CD4-positive, alpha-beta T cell treated with Interleukin-17A for 4 hours (primary cell): ENCODE results near the gene TMC1.

ENCODE experiments used
- DNase-seq: peaks from one replicate; pipeline ENCODE4 v3.0.0-alpha.2; 2020; ENCODE audit warnings: mixed read lengths

TMC1 gene

DNA sequence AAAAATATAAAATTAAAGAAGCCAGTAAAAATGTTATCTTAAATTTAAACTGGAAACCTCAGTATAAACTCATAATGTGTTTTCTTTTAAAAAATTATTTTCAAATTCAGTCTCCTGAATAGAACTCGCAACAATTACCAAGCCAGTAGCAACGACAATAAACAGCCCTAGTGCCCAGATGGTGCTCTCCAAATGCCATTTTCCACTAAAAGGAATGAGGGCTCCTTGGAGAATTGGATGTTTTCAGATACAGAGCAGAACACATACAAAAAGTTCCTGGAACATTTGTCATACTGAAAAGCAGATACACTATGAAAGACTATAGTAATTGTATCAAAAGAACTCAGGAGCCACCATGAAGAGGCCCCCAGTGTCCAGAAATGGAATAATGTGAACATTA is 97.4 kb downstream of the TMC1 start:
- DNase-seq, result no peak

DNA sequence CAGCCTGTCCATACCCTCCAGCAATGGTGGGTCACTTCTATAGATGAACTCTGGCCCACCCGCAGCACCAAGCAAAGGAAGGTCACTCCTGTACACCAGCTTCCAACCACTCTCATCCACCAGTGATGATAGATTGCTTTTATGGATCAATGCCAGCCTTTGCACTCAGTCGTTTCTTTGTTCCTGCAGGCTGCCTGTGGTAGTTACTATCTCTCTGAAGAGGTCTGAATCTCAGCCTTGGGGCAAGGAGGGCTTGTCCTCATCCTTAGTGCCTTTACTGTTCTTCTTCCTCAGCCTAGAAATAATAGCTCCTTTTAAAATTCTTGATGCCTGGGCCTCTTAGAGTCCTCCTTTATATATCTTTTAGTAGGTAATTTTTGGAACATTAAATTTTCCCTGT is 100.8 kb downstream of the TMC1 start:
- no peak for DNase-seq

DNA sequence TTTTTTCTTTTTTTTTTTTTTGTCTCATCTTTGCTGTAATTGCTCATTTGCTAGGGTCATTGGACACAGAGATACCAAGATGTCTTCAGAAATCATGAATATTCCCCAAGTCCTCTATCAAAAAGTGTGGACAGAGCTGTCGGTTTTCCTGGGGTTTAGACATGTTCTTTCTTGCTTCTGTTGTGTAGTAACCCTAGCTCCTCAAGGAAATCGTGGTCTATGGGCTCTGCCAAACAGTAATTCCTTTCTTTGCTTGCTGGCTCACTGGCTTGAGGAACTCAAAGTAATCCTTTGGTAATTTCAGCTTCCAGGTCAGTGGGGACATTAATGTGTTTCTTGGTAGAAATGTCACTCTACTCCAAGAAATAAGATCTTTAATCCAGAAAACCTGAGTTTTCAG is 101.7 kb downstream of the TMC1 start:
- DNase-seq, result no peak

DNA sequence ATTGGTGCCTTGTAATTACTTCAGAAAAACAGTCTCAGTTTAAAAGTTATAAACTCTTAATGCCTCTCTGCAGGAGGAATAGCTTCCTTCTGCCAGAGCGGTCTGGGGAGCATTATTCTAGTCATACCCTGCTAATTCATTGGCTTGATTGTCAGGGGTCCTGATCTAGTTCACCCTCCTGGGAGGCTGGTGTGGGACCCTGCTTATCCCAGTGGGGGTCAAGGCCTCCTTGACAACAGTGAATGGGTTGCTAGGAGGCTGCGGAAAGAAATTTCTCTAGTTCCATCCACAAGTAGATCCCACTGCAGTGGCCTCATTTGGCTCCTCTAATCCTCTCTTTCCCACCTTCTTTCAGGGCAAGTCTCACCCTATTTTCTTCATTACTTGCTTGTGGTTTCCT is 105.7 kb downstream of the TMC1 start:
- DNase-seq, result no peak

DNA sequence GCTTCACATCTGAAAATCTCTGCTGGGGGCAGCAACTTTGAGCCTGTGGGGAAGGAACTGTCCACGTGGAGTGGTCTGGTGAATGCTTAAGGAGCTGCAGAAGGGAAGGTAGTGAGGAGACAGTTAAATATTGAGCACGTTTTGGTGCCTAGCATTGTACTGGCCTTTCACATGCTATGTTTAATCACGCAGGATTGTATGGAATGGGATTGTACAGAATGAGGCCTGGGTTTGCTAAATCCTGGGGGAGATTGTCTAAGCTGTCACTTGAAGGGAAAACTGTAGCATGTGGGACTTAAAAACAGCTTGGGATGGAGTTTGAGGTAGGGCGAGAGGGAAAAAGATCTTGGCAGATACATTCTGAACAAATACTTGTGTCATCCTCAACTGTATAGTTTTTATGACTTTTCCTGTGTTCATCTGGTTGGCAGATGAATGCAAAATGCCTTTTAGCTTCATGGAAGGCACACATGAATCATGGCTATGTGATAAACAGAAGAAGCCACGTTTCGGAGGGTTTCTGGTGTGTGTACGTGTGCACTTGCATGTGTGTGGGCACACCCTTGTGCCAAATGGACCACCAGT is 106.6 kb downstream of the TMC1 start:
- DNase-seq, result no peak

DNA sequence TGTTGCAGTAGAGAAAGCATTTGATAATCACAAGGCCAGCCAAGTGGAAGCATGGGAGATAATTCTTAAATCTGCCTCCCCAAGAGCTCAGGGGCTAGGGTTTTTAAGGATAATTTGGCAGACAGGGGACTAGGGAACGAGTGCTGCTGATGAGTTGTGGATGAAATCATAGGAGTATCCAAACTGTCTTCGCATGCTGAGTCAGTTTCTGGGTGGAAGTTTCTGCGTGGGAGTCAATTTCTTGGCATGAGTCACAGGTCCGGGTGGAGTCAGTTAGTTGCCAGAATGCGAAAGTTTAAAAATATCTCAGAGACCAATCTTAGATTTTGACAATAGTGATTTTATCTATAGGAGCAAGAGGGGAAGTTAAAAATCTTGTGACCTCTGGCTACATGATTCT is 112.6 kb downstream of the TMC1 start:
- DNase-seq, result no peak

DNA sequence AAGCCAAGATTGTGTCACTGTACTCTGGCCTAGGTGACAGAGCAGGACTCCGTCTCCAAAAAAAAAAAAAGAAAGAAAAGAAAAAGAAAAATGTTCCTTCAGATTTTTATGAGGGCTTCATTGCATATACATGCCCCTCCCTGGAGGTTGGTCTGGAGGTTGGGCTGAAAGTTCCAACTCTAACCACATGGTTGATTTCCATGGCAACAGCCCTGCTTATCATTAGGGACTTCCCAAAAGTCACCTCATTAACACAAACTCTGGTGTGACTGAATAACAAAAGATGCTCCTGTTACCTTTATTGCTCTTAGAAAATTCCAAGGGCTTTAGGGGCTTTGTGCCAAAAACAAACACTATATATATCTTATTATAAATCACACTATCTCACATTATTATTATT is 113.8 kb downstream of the TMC1 start:
- no peak for DNase-seq

DNA sequence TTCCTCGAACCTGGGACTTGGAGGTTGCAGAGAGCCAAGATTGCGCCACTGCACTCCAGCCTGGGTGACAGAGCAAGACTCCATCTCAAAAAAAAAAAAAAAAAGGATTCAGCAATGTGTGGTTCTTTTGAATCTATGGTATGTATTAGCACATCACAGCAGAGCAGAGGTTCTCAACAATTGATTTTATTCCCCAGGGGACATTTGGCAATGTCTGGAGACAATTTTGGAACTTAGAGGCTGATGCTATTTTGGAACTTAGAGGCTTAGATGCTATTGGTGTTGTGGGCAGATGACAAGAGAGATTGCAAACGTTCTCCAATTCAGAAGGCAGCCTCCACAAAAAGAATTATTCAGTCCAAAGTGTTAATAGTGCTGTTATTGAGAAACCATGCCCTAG is 115.2 kb downstream of the TMC1 start:
- DNase-seq, result no peak

DNA sequence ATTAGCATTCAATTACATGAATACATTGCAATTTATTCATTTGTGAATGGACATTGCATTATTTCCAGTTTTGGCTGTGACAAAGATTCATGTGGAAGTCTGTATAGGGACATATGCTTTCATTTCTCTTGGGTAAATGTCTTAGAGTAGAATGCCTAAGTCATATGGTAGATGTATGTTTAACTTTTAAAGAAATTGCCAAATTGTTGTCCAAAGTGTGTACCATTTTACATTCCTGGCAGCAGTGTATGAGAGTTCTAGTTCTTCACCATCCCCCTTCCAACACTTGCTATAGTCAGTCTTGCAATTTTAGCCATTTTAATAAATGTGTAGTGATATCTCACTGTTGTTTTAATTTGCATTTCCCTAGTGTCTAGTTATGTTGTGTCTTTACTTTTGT is 122.2 kb downstream of the TMC1 start:
- DNase-seq, result no peak

DNA sequence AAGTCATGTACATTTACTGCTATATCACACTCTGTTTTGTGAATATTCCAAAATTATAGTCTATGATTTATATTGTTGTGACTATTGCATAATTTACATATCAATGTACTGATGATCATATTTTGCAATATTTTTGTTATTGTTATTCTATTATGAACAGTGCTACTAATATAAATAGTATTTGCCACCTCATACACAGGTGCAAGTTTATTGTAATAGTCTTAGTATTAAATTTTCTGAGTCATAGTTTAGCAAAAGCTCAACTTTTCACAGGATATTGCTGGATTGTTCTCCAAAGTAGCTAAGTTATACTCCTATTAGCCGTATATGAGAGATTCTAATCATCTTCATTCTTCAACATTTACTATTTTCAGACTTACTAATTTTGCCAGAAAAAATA is 124.7 kb downstream of the TMC1 start:
- DNase-seq, result no peak

DNA sequence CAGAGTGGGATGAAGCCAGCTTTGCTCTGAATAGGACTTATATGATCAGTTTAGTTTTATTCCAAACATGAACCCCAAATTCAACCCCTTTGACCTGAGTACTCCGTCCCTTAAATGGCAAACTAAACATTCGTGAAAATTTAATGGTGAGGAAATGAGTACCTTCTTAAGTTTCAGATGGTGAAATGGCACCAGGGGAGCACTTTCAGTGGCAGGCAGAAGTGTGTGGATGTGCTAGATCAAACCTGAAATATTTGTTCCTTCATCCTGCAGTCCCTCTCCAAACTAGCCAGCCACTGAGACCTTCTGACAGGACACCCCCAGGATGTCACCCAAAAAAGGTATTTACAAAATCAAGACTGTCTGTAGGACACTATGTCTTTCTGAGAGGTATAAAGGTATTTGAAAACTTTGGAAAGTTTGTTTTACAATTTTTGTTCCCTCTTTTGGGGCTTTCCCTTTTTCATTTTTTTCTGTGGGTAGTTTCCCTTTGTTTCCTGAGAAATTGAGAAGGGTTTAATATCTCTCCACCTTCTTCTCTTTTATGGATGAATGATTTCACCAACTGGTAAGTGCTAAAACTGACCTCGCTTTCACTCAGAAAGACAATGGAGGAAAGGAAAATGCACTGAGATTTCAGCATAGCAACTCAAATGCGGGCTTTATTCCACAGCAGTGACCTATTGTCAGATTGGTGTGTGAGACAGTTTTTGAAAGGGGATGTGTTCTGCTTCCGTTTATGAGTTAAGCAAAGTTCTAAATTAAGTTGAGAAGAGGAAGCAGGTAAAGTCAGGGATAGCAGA is 127.1 kb downstream of the TMC1 start:
- DNase-seq, result no peak

DNA sequence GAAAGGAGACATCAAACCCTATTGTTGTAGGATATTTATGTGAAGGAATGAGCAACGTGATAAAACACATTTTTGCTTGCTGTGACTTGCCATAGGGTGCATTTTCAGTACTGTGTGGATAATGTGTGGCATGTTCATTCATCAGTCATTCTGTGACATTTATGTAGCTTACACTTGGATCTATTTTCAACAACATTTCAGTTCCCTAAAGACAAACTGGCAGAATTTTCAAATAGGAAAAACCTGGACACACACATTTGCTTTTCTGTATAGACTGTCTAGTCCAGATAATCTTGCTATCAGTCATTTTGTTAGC is 127.7 kb downstream of the TMC1 start:
- DNase-seq, result no peak

DNA sequence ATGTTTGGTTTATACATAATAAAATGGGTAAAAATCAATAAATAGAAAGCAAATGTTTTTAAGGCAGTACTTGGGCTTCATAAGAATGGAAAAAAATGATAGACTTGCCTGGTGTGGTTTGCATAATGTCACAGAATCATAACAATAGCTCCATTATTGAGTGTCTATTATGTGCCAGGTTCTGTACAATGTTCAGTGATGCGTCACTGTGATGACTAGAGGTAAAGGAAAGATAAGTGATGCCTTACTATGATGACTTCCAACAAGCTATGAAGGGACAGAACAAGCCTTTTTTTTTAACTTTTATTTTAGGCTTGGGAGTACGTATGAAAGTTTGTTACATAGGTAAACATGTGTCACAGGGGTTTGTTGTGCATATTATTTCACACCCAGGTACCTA is 128.8 kb downstream of the TMC1 start:
- DNase-seq, result no peak

DNA sequence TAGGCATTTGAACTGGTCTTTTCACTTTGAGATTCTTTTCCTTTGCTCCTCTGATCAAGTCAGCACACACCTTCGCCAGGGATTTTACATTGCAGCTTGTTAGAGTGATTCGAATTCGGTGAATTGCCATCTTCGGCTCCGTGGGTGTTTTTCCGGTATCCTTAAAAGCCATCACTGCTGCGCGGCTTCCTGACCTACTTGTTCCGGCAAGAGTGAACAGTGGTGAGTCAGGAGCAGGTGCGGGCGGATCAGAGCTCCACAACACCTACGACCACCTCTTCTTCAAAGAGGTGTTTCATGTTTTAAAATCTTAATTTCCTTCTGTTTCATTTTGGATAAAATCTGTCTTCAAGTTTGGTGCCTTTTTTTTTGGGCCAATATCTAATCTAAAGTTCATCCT is 134.6 kb downstream of the TMC1 start:
- DNase-seq, result no peak

DNA sequence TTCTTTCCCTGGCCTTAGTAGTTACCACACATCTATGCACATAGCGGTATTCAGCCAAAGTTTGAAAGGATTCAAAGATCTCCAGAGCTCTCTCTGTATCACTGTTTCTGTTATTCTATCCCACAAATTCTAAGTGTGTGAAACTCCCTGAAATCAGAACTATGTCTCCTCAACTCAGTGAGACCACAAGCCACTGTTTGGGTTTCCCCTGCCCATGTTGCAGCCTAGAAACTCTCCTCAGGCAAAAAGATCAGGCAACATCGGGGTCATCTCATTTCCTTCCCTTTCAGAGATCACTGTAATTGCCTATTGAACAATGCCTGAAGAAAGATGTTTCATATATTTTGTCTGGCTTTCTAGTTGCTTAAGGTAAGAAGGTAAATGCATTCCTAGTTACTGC is 135.6 kb downstream of the TMC1 start:
- DNase-seq, result no peak

DNA sequence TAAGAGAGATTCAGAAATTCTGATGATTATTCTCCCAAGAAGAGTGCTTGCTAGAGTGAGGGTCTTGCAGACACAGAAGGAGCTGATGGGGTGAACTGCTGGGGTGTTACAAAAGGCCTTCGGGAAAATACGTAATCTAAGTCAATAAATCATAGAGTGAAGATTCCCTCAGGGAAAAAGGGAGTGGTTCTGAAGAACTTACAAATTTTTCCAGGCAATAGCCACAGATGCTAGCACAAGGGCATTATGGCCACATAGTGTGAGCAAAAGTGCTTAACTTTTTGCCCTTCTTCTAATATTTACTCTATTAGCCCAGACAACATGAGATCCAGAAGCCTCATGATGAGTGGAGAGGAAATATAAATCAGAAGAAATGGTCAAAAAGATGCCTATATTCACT is 137.3 kb downstream of the TMC1 start:
- DNase-seq, result no peak

DNA sequence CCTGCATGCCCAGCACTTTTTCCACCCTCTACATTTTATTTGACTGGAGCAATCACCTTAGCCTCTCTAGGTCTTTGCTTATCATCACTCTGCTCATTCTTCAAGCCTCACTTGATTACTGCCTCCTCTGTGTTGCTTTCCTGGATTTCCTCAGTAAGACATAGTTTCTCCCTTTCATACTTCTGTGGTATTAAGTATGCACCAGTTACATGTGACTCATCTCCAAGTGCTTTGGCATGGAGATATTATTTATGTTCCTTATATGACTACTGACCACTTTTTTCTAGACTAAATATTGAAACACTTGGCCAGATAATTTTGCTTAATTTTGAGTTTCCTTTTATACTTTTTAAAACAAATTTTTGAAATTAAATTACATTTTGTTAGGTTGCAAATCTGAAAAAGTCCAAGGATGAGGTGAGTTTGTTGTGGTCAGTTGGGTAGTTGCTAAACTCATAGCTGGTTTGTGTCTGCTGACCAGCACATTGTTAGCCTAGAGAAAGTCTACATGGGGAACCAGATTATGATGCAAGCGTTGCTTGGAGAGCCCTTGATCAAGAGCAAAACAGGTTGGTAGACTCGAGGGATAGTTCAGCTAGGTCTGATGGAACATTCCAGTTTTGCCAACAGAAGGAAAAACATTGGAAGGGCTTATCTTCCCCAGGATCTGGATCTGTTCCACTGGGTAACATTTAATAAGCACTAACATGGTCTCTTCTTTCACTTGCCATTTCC is 140.2 kb downstream of the TMC1 start:
- DNase-seq, result no peak

DNA sequence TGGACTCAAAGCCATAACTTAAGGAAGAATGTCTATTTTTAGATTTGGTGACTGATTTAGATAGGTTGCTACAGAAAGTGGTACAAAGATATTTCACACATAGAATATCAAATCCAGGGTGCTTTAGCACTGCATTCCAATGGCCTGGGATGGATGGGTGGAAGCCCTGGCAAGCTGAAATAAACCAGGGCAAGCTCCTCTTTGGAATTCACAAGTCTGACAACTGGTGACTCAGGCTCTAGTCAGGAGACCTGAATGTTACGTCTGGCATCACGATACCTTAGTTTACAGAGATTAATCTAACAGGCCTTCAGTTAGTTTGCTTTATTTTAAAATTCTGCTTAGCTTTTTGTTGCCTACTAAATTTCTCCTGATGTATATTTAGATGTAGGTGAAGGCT is 144.0 kb downstream of the TMC1 start:
- no peak for DNase-seq

DNA sequence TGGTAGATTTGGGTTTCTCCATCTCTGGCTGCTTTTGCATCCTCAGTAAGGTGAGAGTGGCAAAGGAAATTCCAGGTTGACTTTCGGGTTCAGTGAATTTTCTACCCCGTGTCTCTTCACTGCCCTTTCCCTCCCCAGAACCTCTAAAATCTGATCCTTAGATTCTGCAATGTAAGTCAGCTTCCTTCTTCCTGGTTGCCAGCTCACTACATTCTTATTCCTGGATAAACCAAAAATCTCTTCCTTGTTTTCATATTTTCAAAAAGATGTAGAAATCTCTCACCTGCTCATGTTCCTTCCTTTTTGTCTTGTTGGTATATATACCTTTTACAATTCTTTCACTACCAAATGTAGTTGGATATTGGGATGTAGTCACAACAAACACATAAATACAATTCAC is 145.8 kb downstream of the TMC1 start:
- no peak for DNase-seq

DNA sequence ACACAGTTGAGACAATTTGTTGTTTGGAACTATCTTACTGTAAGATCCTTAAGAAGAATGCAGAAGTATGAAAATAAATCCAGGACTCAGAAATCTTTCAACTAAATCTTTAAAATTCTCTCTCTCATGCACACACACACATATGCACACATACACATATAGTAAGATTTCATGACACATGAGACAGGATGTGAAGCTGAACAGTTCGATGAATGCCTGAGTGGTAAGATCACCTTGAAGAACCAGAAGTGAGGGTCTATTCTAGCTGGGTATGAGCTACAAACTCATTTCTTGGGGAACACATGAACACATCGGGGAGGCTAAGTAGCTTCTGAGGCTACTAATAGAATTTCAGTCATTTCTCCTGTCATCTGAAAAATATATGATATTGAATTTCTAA is 153.6 kb downstream of the TMC1 start:
- DNase-seq, result no peak

DNA sequence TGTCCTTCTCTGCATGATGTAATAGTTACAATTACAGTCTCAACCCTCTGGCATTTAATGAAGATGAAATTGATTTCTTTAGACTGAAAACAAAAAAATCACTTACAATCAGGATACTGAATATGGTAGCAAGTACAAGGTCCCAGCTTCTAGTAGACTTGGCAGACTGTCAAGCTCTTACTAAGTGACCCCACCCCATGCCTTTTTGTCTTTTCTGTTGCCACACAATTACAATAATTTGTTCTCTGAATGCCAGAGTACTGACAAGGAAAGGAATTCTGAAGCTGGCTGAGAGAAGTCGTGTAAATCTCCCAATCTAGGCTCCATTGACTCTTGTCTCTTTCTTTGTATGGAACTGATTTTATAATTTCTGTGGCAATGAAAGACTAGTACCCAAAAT is 154.2 kb downstream of the TMC1 start:
- DNase-seq, result no peak

DNA sequence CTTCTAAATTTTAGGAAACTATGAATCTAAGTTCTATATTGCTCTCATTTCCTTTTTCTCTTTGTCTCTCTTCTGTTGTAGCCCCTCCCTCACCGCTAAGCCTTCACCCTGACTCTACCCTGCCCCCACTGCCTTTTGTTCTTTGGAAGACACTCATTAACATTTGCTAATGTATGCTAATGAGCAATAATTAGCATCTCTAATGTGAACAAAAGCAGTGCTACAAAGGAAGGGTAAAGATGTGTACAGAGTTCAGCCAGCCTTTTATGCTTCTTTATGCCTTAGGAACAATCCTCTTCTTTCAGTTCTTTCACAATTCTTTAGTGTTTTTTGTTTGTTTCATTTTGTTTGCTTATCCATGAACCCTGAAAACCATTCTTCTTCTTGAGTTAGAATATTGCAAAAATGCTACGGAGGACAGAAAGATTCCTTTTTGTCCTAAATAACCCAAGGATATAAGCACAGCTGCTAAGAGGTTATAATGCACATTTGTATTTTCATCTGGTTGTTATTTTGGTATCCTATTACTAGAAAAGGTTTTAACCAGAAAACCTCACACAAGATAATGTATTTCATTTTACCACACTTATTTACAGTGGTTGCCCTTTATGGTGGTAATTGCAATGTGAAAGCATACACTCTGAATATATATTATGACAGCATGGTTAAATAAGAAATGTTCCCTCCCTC is 159.3 kb downstream of the TMC1 start:
- no peak for DNase-seq

DNA sequence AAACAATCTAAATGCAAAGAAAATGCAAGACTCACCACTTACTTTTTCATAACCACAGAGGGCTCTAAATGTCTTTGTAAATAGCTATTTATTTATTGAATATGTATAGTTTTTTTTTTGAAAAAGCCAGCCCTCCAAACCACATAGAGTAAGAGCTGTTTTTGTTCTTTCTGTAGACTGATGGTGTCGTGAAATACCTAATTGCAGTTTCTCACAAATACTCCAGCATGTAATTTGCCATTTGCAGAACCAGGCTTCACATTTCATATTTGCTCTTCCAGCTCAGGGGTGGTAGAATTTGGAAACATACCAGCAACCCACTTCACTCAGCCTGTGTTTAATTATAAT is 159.8 kb downstream of the TMC1 start:
- DNase-seq, result no peak

DNA sequence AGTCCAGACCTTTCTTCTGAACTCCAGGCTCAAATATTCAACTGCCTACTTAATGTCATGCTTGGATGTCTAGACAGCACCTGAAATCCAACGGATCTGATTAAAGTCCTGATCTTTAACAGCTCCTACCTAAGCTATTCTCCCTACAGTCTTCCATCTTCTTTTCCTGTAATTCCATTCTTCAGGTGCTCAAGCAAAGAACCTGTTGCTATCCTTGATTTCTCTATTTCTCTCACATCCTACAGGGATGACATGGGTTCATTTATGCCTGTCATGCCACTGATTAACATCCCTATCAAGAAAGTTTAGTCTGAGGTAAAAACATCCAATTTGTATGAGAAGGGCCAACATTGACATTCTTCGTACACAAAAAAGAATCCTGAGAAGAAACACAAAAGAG is 163.2 kb downstream of the TMC1 start:
- DNase-seq, result no peak
